Mesenteric fat pad (tissue), 1 donor: ENCODE results near the gene AFF2. TPM values are rescaled to one million over a fixed set of nuclear protein-coding genes. Genes with fewer than 3 reads are reported as not detected.

Experiments
- DNase-seq: peaks from one replicate; pipeline ENCODE4 v3.0.0-alpha.2; 2020; ENCODE audit warnings: low spot score
- total RNA-seq: library from RNA; stranded (reverse); fragmentation: NEBNext Ultra II Directional; extraction: Animal tissue kit (Norgen Biotek cat#: 25700); gene quantifications from one replicate; pipeline ENCODE4 v1.2.1, GENCODE V29; 2021
- donor health status: DM: yes; HTN: yes; CAD: no.

The AFF2 gene
- total RNA-seq, 1 donor from 2014 or later, result 6.0 TPM

DNA sequence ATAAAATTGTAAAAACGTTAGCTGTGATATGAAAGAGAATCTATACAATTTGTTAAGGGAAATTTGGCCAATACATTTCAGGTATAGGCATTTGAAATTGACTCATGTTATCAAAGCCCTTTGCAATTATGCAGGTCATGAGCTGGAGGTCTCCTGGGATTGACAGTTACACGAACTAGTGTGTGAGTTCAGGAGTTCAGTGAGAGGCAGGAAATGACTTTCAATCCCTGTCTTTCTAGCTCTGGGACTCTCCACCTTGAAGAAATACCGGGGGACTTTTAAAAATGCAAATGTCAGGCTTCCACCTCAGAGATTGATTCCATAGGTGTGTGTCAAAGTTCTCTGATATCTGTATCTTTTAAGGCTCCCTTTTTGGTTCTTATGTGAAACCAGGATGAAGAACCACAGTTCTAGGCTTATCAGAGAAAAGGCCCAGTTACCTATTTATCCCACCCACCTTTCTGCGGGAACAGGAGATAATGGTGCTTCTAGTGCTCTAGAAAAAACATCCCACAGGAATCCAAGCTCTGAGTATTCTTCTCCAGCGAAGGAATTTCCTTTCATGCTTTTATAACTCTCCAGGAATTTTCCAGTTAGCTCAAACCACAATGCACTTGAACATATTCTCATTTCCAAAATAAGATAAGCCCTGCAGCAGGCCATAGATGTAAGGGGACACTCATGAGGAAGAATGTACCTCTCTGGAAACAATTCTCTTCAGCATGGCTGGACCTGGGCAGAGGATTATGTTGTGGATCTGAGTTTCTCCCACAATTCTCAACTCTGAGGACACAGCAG, 503.6 kb downstream of the AFF2 start:
- DNase-seq, result no peak

DNA sequence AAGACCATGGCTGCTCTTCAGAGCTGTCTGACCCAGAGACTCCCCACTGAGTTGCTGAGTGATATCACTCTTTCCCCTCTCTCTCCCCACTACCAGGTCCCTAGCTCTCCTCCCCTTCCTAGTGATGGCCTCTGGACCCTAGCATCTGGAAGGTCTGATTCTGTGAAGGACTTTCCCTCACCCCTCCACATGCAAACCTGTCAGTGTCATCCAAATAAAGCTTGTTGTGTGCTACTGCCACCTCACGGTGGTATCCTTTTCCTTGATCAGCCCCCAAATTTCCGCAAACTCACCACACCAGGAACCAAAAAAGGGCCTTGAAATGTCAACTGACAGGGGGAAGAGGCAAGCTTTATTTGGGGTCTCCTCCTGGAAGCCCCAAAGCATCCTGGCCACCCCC, 504.5 kb downstream of the AFF2 start:
- no peak for DNase-seq

DNA sequence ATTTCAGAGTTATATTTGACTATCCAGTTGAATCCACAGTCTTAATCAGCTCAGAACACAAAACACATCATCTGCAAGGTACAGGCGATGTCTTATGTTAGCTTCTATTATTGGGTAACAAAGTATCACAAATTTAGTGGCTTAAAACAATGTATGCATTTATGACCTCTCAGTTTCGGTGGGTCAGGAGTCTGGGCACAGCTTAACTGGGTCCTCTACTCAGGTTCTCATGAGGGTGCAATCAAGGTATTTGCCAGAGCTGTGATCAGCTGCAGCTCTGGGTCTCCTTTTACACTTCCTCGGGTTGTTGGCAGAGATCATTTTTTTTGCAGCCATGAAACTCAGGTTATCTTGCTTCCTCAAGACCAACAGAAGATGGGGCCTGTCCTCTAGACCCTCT, 505.8 kb downstream of the AFF2 start:
- no peak for DNase-seq

DNA sequence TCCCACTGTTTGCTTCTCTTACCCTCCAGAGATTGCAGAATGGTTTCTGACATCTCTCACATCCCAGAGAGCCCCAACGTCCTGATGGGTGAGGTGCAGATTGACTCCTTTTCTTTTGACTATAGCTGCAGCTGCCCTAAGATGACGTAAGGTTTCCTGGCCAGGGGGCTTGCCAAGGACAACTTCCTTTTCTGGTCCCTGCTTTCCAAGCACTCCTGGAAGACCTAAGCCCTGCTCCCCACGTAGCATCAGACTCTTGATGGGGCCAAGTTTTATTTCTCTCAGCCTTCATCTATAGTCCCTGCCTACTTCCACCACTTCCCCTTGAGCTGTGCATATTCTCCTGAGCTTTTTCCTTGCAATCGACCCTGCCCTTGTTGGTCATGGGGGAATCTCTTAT, 507.0 kb downstream of the AFF2 start:
- DNase-seq, result no peak

DNA sequence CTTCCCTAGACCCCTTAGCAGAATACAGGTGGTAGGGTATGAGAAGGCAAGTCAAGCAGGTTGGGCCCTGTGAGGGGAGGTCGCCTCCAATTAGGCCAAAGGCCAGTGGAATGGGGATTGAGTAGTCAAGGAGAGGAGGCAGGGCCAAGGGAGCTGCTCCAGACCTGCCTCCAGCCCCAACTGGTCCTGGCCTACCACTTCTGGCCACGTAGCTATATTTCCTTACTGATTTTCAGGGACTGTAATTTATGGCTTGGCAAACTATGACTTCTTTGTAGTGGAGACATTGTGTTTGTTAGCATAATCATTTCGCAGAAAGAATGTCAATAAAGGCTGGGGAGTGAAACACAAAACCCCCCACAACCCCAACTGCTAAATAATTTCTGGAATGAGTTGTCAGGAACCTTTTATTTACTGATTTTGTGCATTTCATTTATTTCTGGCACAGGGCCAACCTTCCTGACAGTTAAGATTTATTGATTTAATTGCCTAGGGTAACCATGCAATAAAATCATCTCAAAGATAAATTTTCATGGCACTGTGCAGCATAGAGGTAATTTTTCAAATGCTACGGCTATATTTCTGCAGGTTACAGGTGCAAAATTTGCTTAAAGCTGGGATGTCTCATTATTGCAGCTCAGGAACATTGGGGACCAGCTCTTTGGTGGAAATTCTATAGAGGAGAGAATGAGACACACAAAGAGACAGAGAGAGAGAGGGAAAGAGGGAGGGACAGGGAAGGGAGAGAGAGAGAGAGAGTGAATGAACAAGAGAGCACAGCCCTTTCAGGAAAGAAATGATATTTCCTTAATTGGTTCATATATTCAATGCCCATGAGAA, 509.8 kb downstream of the AFF2 start:
- DNase-seq, result no peak

DNA sequence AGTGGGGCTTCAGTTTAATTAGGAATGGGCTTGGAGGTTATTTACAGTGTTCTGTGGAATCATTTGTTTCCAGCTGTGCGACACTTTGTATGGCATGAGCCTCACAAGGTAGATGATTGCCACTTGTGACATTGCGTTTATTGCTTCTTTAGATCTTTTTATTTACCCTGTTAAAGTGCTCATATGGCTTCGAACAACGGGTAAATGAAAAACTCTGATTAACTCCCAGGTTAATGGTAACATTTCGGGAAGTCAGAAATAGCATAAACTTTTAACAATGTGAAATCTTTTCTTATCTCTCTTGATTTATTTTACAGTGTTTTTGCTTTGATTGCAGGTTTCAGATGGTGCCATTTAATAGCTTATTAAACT, 510.4 kb downstream of the AFF2 start:
- no peak for DNase-seq

DNA sequence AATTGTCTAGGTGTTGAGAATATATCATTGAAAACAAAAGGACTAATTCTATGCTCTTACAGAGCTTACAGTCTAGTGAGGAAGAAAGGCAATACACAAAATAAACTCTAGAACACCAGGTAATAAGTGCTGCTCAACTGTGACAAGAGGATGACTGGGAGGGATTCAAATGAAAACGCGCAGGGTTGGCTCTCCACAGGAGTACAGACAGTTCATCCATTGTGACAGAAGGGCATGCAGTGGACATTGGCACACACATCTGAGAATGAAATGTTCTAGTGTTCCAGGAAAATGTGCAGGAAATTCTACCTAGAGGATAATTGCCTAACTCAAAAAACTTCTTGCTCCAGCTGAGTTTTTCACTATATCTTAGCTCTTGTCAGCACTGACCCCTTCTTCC, 512.7 kb downstream of the AFF2 start:
- DNase-seq, result no peak

DNA sequence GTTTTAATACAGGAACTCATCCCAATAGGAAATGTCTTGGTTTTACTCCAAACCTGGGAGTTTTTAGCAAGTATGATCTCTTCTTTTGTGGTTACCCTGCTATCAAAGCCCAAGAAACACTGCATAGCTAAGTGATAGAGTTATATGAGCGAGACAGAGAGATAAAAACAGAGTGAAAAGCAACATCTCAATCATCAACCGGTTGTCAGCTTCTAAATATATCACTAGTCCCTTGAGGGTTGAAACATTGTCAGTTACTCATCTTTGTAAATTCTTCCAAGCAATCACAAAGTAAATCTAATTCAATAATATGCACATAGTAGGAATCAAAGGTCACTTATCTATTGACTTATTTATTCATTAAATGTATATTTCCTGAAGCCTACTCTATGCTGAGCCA, 520.7 kb downstream of the AFF2 start:
- DNase-seq, result no peak

DNA sequence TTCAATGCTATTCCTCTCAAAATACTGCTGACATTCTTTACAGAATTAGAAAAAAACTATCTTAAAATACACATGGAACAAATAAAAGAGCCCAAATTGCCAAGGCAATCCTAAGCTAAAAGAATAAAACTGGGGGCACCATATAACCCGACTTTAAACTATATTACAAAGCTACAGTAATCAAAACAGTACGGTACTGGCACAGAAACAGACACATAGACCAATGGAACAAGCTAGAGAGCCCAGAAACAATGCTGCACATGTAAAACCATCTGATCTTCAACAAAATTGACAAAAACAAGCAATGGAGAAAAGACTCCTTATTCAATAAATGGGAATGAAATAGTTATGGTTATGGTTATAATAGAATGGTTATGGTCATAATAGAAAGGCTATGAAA, 522.1 kb downstream of the AFF2 start:
- no peak for DNase-seq

DNA sequence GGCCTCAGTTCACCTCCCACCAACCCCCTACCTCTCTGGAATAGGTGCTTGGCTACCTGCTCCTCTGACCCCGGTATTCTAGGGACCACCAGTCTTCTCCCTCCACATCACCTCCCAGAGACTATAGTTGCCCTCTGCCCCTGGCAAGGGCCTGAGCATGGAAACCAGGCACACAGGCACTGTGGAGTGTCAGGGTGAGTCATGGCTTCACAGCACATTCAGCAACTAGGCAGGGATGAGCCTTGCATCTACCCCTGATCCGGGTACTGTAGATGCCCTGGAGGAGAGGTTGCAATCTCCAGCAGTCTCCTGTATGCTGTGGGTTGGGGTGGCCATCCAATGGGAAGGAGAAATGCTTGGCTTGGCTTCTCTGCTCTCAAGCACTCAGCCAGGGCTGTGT, 532.0 kb downstream of the AFF2 start:
- no peak for DNase-seq

DNA sequence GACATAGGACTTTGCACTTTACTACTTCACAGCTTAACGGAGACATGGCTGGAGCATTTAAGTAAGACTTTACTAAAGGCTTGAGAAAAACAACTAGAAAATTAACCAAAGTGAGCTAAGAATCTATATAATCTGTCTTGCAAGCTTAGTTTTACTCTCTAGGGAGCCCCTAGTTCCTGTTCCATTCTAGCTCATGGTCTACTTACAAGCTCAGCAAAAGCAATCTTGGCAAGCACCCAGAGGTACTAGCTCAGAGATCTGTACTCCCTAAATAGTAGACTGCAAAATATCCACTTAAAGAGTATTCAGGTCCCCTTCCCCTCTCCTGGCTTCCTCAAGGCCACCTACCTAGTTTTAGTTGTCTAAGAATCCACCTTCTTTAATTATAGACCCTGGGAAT, 535.7 kb downstream of the AFF2 start:
- no peak for DNase-seq

DNA sequence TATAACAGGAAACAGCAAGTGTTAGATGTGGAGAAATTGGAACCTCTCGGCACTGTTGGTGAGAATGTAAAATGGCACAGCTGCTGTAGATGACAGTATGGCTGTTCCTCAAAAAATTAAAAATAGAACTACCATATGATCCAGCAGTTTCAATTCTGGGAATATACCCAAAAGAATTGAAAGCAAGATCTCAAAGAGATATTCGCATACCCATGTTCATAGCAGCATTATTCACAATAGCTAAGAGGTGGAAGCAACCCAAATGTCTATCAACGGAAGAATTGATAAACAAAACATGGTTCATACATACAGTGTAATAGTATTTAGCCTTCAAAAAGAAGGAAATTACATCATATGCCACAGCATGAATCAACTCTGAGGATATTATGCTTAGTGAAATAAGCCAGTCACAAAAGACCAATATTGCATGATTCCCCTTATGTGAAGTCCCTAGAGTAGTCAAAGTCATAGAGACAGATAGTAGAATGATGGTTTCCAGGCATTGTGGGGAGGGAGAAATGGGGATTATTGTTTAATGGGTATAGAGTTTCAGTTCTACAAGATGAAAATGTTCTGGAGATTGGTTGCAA, 537.0 kb downstream of the AFF2 start:
- no peak for DNase-seq

DNA sequence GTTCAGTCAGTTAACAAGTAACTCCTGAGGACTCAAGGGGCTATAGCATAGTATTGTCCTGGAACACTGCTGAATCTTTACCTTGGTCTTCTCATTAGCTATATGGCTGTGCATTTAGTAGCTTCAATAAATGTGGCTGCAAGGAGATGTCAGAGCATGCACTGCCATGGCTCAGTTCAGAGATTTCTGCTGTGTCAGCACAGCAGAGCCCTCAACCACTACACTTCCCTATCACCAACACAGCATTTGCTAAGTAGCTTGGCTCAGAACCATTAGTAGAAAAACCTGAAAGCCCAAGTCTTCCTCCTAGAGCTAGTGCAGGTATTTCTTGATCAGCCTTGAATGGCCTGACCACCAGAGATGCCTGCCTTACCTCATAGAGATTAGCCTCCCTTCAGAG, 538.6 kb downstream of the AFF2 start:
- no peak for DNase-seq

DNA sequence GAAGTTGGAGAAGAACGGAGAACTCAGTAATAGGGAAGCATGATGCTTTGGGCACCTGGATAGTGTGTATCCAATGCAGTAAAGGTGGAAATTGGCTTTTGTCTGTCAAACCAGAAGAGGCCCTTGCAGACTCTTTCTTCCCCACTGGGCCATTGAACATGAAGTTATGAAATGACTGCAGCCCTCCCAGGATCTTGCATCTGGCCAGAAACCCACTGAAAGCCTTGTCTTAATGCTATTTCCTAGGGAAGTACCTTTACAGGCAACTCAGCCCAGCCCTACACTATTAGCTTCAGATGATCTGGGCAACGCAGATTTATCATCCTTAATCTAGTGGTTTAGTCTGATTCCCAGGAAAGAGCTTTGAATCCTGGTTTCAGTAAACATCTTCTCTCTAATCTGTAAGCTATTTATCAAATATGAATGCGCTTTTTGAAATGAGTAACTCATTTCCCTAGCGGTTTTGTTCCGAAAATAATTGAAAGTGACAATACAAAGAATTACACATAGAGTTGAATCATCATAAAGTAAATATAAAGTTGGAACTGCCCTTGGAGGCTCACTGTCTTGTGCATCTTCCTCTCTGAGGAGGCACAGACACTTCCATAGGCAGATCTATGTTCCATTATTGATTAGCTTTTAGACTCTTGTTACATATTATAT, 540.6 kb downstream of the AFF2 start:
- DNase-seq, result no peak

DNA sequence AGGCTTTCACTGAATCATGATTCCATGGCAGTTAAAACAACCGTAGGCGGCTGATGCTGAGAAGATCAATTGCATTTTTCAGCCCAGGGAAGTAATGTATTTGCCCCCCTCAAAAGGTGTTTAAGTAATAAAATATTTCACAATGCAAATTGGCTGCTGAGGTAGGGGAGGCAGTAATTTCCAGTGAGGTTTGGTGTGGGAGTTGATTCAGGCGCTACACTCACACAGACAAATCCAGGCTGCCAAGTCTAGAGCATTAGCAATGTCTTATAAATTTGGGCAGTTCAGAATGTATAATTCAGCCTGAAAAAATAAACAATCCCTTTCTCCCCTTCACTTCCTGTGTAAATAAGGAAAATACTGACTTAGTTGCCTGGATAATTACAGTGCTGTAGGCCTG, 543.0 kb downstream of the AFF2 start:
- DNase-seq, result no peak

DNA sequence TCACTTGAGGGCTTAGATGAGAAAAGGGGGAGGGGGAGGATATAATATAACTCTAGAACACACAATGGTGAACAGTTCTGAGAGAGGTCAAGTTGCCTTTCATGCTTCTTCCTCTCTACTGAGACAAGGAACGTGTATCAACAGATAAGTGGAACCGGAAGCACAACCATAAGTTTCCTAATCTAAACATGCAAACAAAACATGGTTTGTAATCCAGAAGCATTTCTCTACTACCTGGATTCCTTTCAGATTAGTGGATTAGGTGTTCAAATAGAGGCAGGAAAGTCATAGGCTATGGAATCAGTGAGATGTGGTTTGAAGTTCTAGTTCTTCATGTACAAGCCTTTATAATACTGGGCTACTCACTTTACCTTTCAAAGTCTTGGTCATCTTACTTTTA, 544.1 kb downstream of the AFF2 start:
- DNase-seq, result no peak

DNA sequence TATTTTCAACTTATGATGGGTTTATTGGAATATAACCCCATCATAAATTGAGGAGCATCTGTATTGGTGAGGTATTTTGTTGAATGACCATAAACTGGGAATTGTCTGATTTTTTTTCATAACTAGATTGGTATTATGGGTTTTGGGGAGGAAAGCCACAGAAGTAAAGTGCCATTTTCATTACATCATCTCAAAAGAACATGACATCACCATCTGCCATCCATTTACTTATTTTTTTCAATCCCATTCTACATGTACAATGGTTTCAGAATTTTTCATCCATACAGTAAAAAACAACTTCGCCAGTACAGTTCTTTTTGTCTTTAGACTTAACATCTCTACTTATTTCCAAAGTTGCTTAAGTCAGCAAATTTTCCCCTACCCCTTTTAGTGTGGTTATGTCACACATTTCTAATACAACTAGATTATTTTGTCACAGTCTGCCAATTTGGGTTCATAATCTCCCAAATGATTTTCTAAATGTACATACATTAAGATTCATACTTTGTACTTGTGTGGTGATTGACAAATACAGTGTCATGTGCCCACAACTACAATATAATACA, 545.3 kb downstream of the AFF2 start:
- no peak for DNase-seq
